Liver (tissue), 3 donors: Measurements from ENCODE around the gene RALGAPA2.

Experiments used
- SP1 ChIP-seq: IDR thresholded peaks from 2 replicates; pipeline ENCODE4 v1.6.1; 2018; ENCODE audit warnings: antibody characterized with exemption, mild to moderate bottlenecking
- TF ChIP-seq, protein P1 (sequence below): fragments of 150-350 bp; IDR thresholded peaks from 2 replicates; pipeline ENCODE4 v1.5.1; 2017; ENCODE audit warnings: improper control_type of control experiment, low read depth, low read length; ENCODE audit not compliant: missing input control
- TF ChIP-seq, protein P2 (sequence below): IDR thresholded peaks from 2 replicates; pipeline ENCODE4 v1.6.1; 2016; ENCODE audit warnings: antibody characterized with exemption
- donor health status: healthy.
- donor health status: healthy.

DNA sequence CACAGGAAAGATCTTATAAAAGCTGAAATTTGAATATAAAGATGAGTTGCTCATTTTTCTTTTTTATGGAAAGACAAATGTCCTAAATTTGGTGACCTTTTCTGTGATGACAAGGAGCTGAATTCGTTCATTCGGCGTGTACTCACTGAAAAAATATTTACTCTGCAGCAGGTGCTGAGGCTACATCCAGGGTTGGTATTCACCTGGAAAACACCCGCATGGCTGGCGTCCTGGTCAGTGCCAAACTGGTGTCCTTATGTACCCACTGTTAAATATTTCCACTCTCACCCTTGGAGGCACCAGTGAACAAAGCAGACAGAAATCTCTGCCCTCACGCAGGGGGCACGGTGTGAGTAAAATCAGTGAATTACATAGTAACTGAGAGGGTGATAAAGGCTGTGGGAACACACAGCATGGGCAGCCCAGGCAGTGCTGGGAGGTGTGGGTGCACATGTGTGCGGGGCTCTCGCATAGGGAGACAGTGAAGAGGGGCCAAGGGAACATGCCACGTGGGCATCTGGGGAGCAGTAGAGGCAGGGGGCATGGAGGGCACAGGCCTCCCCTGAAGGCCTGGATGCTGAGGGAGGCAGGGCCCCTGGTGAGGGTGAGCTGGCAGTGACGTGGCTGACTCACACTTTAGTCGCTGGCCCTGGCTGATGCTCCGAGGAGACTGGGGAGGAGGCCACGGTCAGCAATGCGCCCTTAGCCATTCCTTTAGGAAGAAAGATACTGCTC is 254.9 kb downstream of the RALGAPA2 start:
- TF ChIP-seq, protein P1, sequence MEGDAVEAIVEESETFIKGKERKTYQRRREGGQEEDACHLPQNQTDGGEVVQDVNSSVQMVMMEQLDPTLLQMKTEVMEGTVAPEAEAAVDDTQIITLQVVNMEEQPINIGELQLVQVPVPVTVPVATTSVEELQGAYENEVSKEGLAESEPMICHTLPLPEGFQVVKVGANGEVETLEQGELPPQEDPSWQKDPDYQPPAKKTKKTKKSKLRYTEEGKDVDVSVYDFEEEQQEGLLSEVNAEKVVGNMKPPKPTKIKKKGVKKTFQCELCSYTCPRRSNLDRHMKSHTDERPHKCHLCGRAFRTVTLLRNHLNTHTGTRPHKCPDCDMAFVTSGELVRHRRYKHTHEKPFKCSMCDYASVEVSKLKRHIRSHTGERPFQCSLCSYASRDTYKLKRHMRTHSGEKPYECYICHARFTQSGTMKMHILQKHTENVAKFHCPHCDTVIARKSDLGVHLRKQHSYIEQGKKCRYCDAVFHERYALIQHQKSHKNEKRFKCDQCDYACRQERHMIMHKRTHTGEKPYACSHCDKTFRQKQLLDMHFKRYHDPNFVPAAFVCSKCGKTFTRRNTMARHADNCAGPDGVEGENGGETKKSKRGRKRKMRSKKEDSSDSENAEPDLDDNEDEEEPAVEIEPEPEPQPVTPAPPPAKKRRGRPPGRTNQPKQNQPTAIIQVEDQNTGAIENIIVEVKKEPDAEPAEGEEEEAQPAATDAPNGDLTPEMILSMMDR: no peak
- no peak for TF ChIP-seq SP1
- TF ChIP-seq, protein P2, sequence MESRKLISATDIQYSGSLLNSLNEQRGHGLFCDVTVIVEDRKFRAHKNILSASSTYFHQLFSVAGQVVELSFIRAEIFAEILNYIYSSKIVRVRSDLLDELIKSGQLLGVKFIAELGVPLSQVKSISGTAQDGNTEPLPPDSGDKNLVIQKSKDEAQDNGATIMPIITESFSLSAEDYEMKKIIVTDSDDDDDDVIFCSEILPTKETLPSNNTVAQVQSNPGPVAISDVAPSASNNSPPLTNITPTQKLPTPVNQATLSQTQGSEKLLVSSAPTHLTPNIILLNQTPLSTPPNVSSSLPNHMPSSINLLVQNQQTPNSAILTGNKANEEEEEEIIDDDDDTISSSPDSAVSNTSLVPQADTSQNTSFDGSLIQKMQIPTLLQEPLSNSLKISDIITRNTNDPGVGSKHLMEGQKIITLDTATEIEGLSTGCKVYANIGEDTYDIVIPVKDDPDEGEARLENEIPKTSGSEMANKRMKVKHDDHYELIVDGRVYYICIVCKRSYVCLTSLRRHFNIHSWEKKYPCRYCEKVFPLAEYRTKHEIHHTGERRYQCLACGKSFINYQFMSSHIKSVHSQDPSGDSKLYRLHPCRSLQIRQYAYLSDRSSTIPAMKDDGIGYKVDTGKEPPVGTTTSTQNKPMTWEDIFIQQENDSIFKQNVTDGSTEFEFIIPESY: no peak
